K562 (cell line): ENCODE measurements around the gene MTF1. TPM values are rescaled to one million over a fixed set of nuclear protein-coding genes. Genes with fewer than 3 reads are reported as not detected.

ENCODE experiments used
- ATAC-seq: fragments of 200-7000 bp; cut with Tn5 transposase; 3 replicates; pipeline ENCODE4 v1.9.1; 2020; ENCODE audit warnings: moderate library complexity
- BruUV-seq: library from RNA; stranded (reverse); fragments of 400-500 nt; replicated peaks from 2 replicates; lab custom pipeline; 2021; lab: Mats Ljungman, UMichigan
- CTCF ChIA-PET: fragments of 300-600 bp; formaldehyde crosslinking; extraction: SDS; loops from one replicate; lab custom pipeline; 2021; ENCODE audit warnings: low intra/inter-chr PET ratio; lab: Yijun Ruan, JAX
- POLR2A ChIA-PET: fragments of 300-600, 350-650 bp; sonication (Branson Sonifier 250); formaldehyde crosslinking; extraction: SDS; loops from one replicate; lab custom pipeline; 2021; ENCODE audit warnings: antibody characterized with exemption, inconsistent platforms; lab: Yijun Ruan, JAX
- DNase-seq, 4 experiments: peaks; one replicate each; pipeline versions ENCODE4 v3.0.0 to v3.0.0-alpha.2; 2011 to 2018; ENCODE audit warnings: low spot score in 3 of 4, mixed read lengths in 3 of 4; ENCODE audit errors: extremely low read depth in 1 of 4
- FAIRE-seq: peaks from 2 replicates; lab custom pipeline; 2011; peaks lifted over from hg19 to GRCh38; lab: Jason Lieb, UNC
- H2AFZ ChIP-seq: 2 replicates; pipeline ENCODE4 v1.6.0; 2011; ENCODE audit warnings: low read depth, low read length, control low read depth, inconsistent platforms
- H3K27ac ChIP-seq: fragments of 200-600 bp; 3 replicates; pipeline ENCODE4 v1.8.0; 2011; ENCODE audit warnings: low read depth, mild to moderate bottlenecking, control low read depth, inconsistent platforms, low read length, moderate library complexity, mixed read lengths; ENCODE audit errors: extremely low read depth
- H3K27me3 ChIP-seq, 2 experiments: fragments of 300-600 bp in 1 of 2; 2 replicates in 1 of 2; 3 replicates in 1 of 2; pipeline versions ENCODE4 v1.6.0 to v1.8.0; 2011; ENCODE audit warnings: inconsistent platforms in 2 of 2, low read length in 2 of 2, mild to moderate bottlenecking in 1 of 2, mixed read lengths in 1 of 2, moderate library complexity in 1 of 2; ENCODE audit not compliant: control insufficient read depth in 2 of 2, insufficient read depth in 2 of 2
- H3K36me3 ChIP-seq: fragments of 300-600 bp; 3 replicates; pipeline ENCODE4 v1.8.0; 2011; ENCODE audit warnings: mild to moderate bottlenecking, low read length, inconsistent platforms; ENCODE audit not compliant: control insufficient read depth, insufficient read depth
- H3K4me1 ChIP-seq, 2 experiments: fragments of 200-600 bp in 1 of 2; replicated peaks in 1 of 2; 2 replicates in 1 of 2; 3 replicates in 1 of 2; pipeline versions ENCODE4 v1.5.1 to v1.8.0; 2011; ENCODE audit warnings: inconsistent platforms in 2 of 2, low read length in 2 of 2, mild to moderate bottlenecking in 1 of 2, mixed read lengths in 1 of 2, moderate library complexity in 1 of 2; ENCODE audit not compliant: control insufficient read depth in 2 of 2, insufficient read depth in 2 of 2
- H3K4me2 ChIP-seq: 2 replicates; pipeline ENCODE4 v1.6.1; 2011; ENCODE audit warnings: low read length, control low read depth, inconsistent platforms, mixed read lengths; ENCODE audit not compliant: insufficient read depth
- H3K4me3 ChIP-seq: fragments of 200-600 bp; sonication (generic), shearing (Covaris generic); 2 replicates; pipeline ENCODE4 v1.5.1; 2016; ENCODE audit warnings: control low read depth, inconsistent platforms
- H3K79me2 ChIP-seq: fragments of 200-600 bp; 3 replicates; pipeline ENCODE4 v1.8.0; 2011; ENCODE audit warnings: low read length, inconsistent platforms; ENCODE audit not compliant: control insufficient read depth, insufficient read depth
- H3K9ac ChIP-seq, 2 experiments: 2 replicates each; pipeline versions ENCODE4 v1.6.0 to v1.6.1; 2011; ENCODE audit warnings: low read depth in 2 of 2, low read length in 2 of 2, control low read depth in 1 of 2, inconsistent platforms in 1 of 2, mild to moderate bottlenecking in 1 of 2, mixed read lengths in 1 of 2; ENCODE audit not compliant: insufficient read depth in 1 of 2
- H3K9me1 ChIP-seq: one replicate; pipeline ENCODE4 v1.6.0; 2011; ENCODE audit warnings: inconsistent platforms, mild to moderate bottlenecking, low read length, moderate library complexity; ENCODE audit not compliant: control insufficient read depth, insufficient read depth
- H3K9me3 ChIP-seq: replicated peaks from 2 replicates; pipeline ENCODE4 v1.5.1; 2011; ENCODE audit warnings: low read depth, low read length, inconsistent platforms; ENCODE audit not compliant: control insufficient read depth, insufficient read depth
- H4K20me1 ChIP-seq: replicated peaks from 2 replicates; pipeline ENCODE4 v1.6.1; 2011; ENCODE audit warnings: low read length, inconsistent platforms, mixed read lengths; ENCODE audit not compliant: control insufficient read depth, insufficient read depth
- ARID3A ChIP-seq: IDR thresholded peaks from 2 replicates; pipeline ENCODE4 v1.6.1; 2012; ENCODE audit warnings: low read depth, low read length, improper control_type of control experiment, borderline replicate concordance
- FUS ChIP-seq: fragments of 200-400 bp; formaldehyde crosslinking; optimal IDR thresholded peaks from 2 replicates; pipeline ENCODE3; 2017; ENCODE audit warnings: low read depth, low read length
- PRDM10 ChIP-seq: fragments of 450-650 bp; IDR thresholded peaks from 2 replicates; pipeline ENCODE4 v1.6.1; 2018; ENCODE audit not compliant: partially characterized antibody
- SMAD2 ChIP-seq: fragments of 150-350 bp; IDR thresholded peaks from 2 replicates; pipeline ENCODE4 v1.6.1; 2014; ENCODE audit warnings: low read depth, mild to moderate bottlenecking, low read length
- ZNF24 ChIP-seq: fragments of 450-650 bp; IDR thresholded peaks from 2 replicates; pipeline ENCODE4 v1.6.1; 2016
- ZNF584 ChIP-seq: fragments of 200-800 bp; sonication (Bioruptor generic); IDR thresholded peaks from 2 replicates; pipeline ENCODE4 v1.6.1; 2016; ENCODE audit warnings: low read depth, mild to moderate bottlenecking, missing genetic modification characterization, missing compliant biosample characterization
- WGBS: fragments of 100-300 bp; shearing (Covaris generic); methylation state at CpG from one replicate; pipeline ENCODE4 v1.1.6; 2016; ENCODE audit warnings: low coverage, mixed read lengths; ENCODE audit not compliant: insufficient coverage; ENCODE audit errors: missing lambda C conversion rate; 5-methylcytosine and 5-hydroxymethylcytosine counted together
- in situ Hi-C: fragments of 300-500 bp; cut with MboI; formaldehyde crosslinking; loops from 4 replicates; pipeline ENCODE4 v1.15.0; 2018; ENCODE audit warnings: inconsistent platforms, mixed read lengths
- intact Hi-C: fragments of 100-400 bp; cut with micrococcal nuclease; formaldehyde crosslinking; loops from 2 replicates; pipeline ENCODE4 v1.14.2; 2022
- polyA plus RNA-seq, 8 experiments: library from polyadenylated mRNA; depleted of rRNA in 4 of 8; stranded (reverse) in 5 of 8; unstranded in 3 of 8; fragments of >200 nt; fragmentation: Nextera tagmentation in 2 of 8; fragmentation: Illumina TruSeq in 1 of 8; extraction: Ambion mirVana in 2 of 8; extraction: Trizol in 1 of 8; gene quantifications; 2 replicates each; pipeline versions ENCODE4 v1.2.1 to v1.2.3, GENCODE V29; 2011 to 2014; ENCODE audit warnings: inconsistent platforms in 1 of 8, missing spikeins in 1 of 8
- total RNA-seq, 7 experiments: library from RNA; depleted of rRNA in 6 of 7; stranded (reverse); fragments of >200 nt in 6 of 7; fragmentation: Illumina TruSeq in 2 of 7; extraction: Trizol in 2 of 7; gene quantifications; 2 replicates each; pipeline versions ENCODE4 v1.2.1 to v1.2.3, GENCODE V29; 2011 to 2021; ENCODE audit warnings: low replicate concordance in 1 of 7

MTF1 gene
- total and polyA plus RNA-seq, 9 of the 15 experiments (the other 6 are each of a cell fraction or from before 2014, with no cell fraction given) = 1.1 to 12.2 (median 4.3) TPM

GRCh38 chr1:37849480-37849879 lies 9.9 kb downstream of the MTF1 start:
- H3K9ac ChIP-seq = no peak overlapping the region
- H3K27me3 ChIP-seq = no peaks in the 10 kb centered on the region
- no peaks in the 10 kb centered on the region for H3K9me1 ChIP-seq
- no peak overlapping the region for H3K27ac ChIP-seq
- intact Hi-C loops = no loop called here
- in situ Hi-C loops = no loop called here
- 91% methylated on average over 3 of the region's 3 CpGs for WGBS
- BruUV-seq = no TSS peak
- DNase-seq = no peak
- TF ChIP-seq ARID3A (no peak), ZNF584 (CRISPR knock-in tag) (no peak), PRDM10 (no peak), FUS (no peak), SMAD2 (no peak), ZNF24 (no peak)
- H3K36me3 ChIP-seq = peaks cover 36% of the 10 kb centered on the region; the same call in 2 of the 3 replicates
- H4K20me1 ChIP-seq = 0 out of 2 replicates have a peak, but pooled peaks cover 7% of the 10 kb centered on the region
- peaks cover 2 to 32% of the 10 kb centered on the region in 2 experiments; a peak in 4 of 5 replicates for H3K4me1 ChIP-seq
- H2AFZ ChIP-seq = no peak overlapping the region
- H3K4me3 ChIP-seq = no peak overlapping the region
- no peak for FAIRE-seq
- peaks cover 64% of the 10 kb centered on the region for H3K79me2 ChIP-seq
- H3K4me2 ChIP-seq = no peak overlapping the region
- ChIA-PET CTCF (no interaction called here), POLR2A (interaction anchor here (1.0 kb wide), 1 partner anchor 34 kb away, joined by 4 read pairs; no protein-coding TSS in a partner anchor)
- no peak for ATAC-seq
- no peaks in the 10 kb centered on the region for H3K9me3 ChIP-seq
